Measurements from ENCODE around the gene GPX3. TPM values are rescaled to one million over a fixed set of nuclear protein-coding genes. Genes with fewer than 3 reads are reported as not detected.

The GPX3 gene
- total and polyA plus RNA-seq, 2 of the 13 experiments (the other 11 are each of a cell fraction or from before 2014, with no cell fraction given), result 33.8 to 1,892 TPM

GRCh38 chr5:151066920-151067319 lies 46.5 kb downstream of the GPX3 start (continued):
- TF ChIP-seq STAT6 (CRISPR knock-in tag; IDR thresholded peaks at IDR 0.05; ENCODE audit: borderline replicate concordance), result no peak
- no peak for TF ChIP-seq HOXD1 (CRISPR knock-in tag; IDR thresholded peaks at IDR 0.05)
- TF ChIP-seq RBFOX2 (IDR thresholded peaks at IDR 0.05; ENCODE audit: low read depth, low read length), result no peak
- TF ChIP-seq NR2C2 (CRISPR knock-in tag; IDR thresholded peaks at IDR 0.05; ENCODE audit: borderline replicate concordance), result no peak
- no peak for TF ChIP-seq FOXM1 (CRISPR knock-in tag; IDR thresholded peaks at IDR 0.05)

- Histone ChIP-seq H3K9me3 (ENCODE audit: low read length) (no peaks in the 10 kb centered on the region), H3K4me3 (replicated peaks in 1 of 3; ENCODE audit: insufficient read depth in 1 of 3, low read depth in 2 of 3, low read length in 3 of 3) (no peak overlapping the region), H3K4me2 (ENCODE audit: low read depth, low read length) (no peak overlapping the region), H2AFZ (ENCODE audit: low read length) (no peak overlapping the region), H4K20me1 (ENCODE audit: insufficient read depth, low read length) (peaks cover 67% of the 10 kb centered on the region; the same call in 1 of the 2 replicates), H3K9ac (ENCODE audit: insufficient read depth, low read depth, low read length) (no peak overlapping the region), H3K27ac (ENCODE audit: extremely low read length, insufficient read depth, low read length) (no peak overlapping the region), H3K4me1 (ENCODE audit: insufficient read depth, low read length) (peaks cover 47% of the 10 kb centered on the region), H3K36me3 (replicated peaks in 1 of 2; ENCODE audit: control insufficient read depth in 1 of 2, insufficient read depth in 2 of 2, low read length in 2 of 2) (peaks cover 23 to 56% of the 10 kb centered on the region in 2 experiments), H3K27me3 (ENCODE audit: control insufficient read depth in 1 of 2, insufficient read depth in 2 of 2, low read length in 2 of 2) (no peaks in the 10 kb centered on the region), H3K79me2 (ENCODE audit: insufficient read depth, low read length) (peaks cover 82% of the 10 kb centered on the region)
- WGBS (ENCODE audit: low lambda C conversion rate), result 94% methylated on average over 10 of the region's 14 CpGs
- CTCF ChIA-PET (ENCODE audit: low intra/inter-chr PET ratio, low total read pairs), result no interaction called here
- intact Hi-C loops (cut with micrococcal nuclease; ENCODE audit: unreplicated experiment), result no loop called here
- DNase-seq (ENCODE audit: low spot score) (no peak), ATAC-seq (no peak), FAIRE-seq (no peak)
- POLR2A ChIA-PET, result no interaction called here
- in situ Hi-C loops (cut with HindIII; ENCODE audit: extremely low pct_ligation_motif_present, low pct_unique_long_range_greater_than_20kb), result no loop called here
- BruUV-seq (replicated peaks), result no TSS peak
- TF ChIP-seq KAT8 (CRISPR knock-in tag; IDR thresholded peaks at IDR 0.05), result no peak
- 0 out of 2 replicates have a peak, but pooled peaks have one; percentile 15 for TF ChIP-seq RARA (CRISPR knock-in tag; IDR thresholded peaks at IDR 0.05)
Observed at GRCh38 chr5:151067632-151068432, 47.4 kb downstream of the GPX3 start.
